HG03159 (cell line): Measurements from ENCODE around the gene GPRC5D.

ENCODE experiments used
- ATAC-seq: cut with Tn5 transposase; IDR thresholded peaks from one replicate; pipeline ENCODE4 v1.9.1; 2021; ENCODE audit warnings: mild to moderate bottlenecking, moderate library complexity; ENCODE audit not compliant: unreplicated experiment

GPRC5D gene

GRCh38 chr12:12979731-12980259 is 27.8 kb upstream of the GPRC5D start:
- ATAC-seq = no peak

- no peak for ATAC-seq
These were observed 27.2 kb upstream of the GPRC5D start for GRCh38 chr12:12979126-12979525.

- ATAC-seq = no peak
These were observed 25.3 kb upstream of the GPRC5D start for GRCh38 chr12:12977231-12977630.

- ATAC-seq = no peak
These were observed 24.4 kb upstream of the GPRC5D start for GRCh38 chr12:12976366-12976765.

- ATAC-seq = no peak
These were observed 23.5 kb upstream of the GPRC5D start for GRCh38 chr12:12975322-12976077.

GRCh38 chr12:12974211-12974610 is 22.2 kb upstream of the GPRC5D start:
- ATAC-seq = no peak

- no peak for ATAC-seq
These were observed 21.0 kb upstream of the GPRC5D start for GRCh38 chr12:12973019-12973418.

- ATAC-seq = no peak
These were observed 13.9 kb upstream of the GPRC5D start for GRCh38 chr12:12965836-12966235.

- no peak for ATAC-seq
These were observed 12.3 kb upstream of the GPRC5D start for GRCh38 chr12:12964255-12964654.

GRCh38 chr12:12960639-12961209 is 8.8 kb upstream of the GPRC5D start:
- no peak for ATAC-seq

GRCh38 chr12:12958886-12959285 is 6.9 kb upstream of the GPRC5D start:
- ATAC-seq = no peak

- no peak for ATAC-seq
These were observed 3.1 kb upstream of the GPRC5D start for GRCh38 chr12:12954878-12955625.

- no peak for ATAC-seq
These were observed 2.4 kb upstream of the GPRC5D start for GRCh38 chr12:12954356-12954755.

- no peak for ATAC-seq
These were observed 466 bp downstream of the GPRC5D start for GRCh38 chr12:12951504-12951903.

GRCh38 chr12:12947902-12948301 is 4.1 kb downstream of the GPRC5D start:
- no peak for ATAC-seq

- ATAC-seq = no peak
These were observed 5.1 kb downstream of the GPRC5D start for GRCh38 chr12:12946686-12947355.

GRCh38 chr12:12945591-12945990 is 6.4 kb downstream of the GPRC5D start:
- no peak for ATAC-seq

- ATAC-seq = no peak
These were observed 8.2 kb downstream of the GPRC5D start for GRCh38 chr12:12943586-12944260.

GRCh38 chr12:12941450-12942350 is 10.3 kb downstream of the GPRC5D start:
- no peak for ATAC-seq

GRCh38 chr12:12939888-12940287 is 12.1 kb downstream of the GPRC5D start:
- no peak for ATAC-seq
